PC-9 (cell line): ENCODE data around the gene ZNF524.

Experiments used
- CTCF ChIP-seq: fragments of 200-600 bp; sonication (generic); conservative IDR thresholded peaks from 2 replicates; pipeline ENCODE4 v1.6.1; 2017; ENCODE audit warnings: mixed run types, antibody characterized with exemption, mild to moderate bottlenecking, moderate library complexity
- EZH2 ChIP-seq: fragments of 200-600 bp; sonication (generic); IDR thresholded peaks from 2 replicates; pipeline ENCODE4 v1.8.0; 2017; ENCODE audit warnings: antibody characterized with exemption, low read depth

GRCh38 chr19:55550321-55550650, 49.8 kb upstream of the ZNF524 start:
- TF ChIP-seq CTCF (no peak; the same call in 1 of the 2 replicates), EZH2 (no peak)
